Mesenchymal stem cell (in vitro differentiated cells and primary cell): Measurements from ENCODE around the gene IGSF22.

ENCODE experiments used
- DNase-seq: peaks from one replicate; pipeline ENCODE4 v3.0.0-alpha.2; 2013
- H2AFZ ChIP-seq: one replicate; pipeline ENCODE4 v1.6.1; 2013; ENCODE audit warnings: low read depth, mild to moderate bottlenecking, control low read depth, inconsistent platforms, low read length, moderate library complexity
- H2AK5ac ChIP-seq: 2 replicates; pipeline ENCODE4 v1.6.1; 2013; ENCODE audit warnings: low read length, moderate library complexity, mild to moderate bottlenecking, inconsistent platforms; ENCODE audit not compliant: severe bottlenecking
- H2BK120ac ChIP-seq: one replicate; pipeline ENCODE4 v1.6.1; 2013; ENCODE audit warnings: low read depth, mild to moderate bottlenecking, inconsistent platforms, low read length, moderate library complexity
- H2BK12ac ChIP-seq, 2 experiments: one replicate each; pipeline ENCODE4 v1.6.1; 2013; ENCODE audit warnings: inconsistent platforms in 2 of 2, low read length in 2 of 2, mild to moderate bottlenecking in 2 of 2, moderate library complexity in 2 of 2, control low read depth in 1 of 2
- H2BK15ac ChIP-seq: one replicate; pipeline ENCODE4 v1.6.1; 2013; ENCODE audit warnings: mild to moderate bottlenecking, low read depth, inconsistent platforms; ENCODE audit not compliant: poor library complexity, severe bottlenecking
- H2BK5ac ChIP-seq: 2 replicates; pipeline ENCODE4 v1.6.1; 2013; ENCODE audit warnings: low read depth, mild to moderate bottlenecking, low read length, control low read depth, inconsistent platforms; ENCODE audit not compliant: poor library complexity, severe bottlenecking
- H3K14ac ChIP-seq, 2 experiments: one replicate each; pipeline ENCODE4 v1.6.1; 2013; ENCODE audit warnings: inconsistent platforms in 2 of 2, low read length in 2 of 2, control low read depth in 1 of 2, mild to moderate bottlenecking in 1 of 2, moderate library complexity in 1 of 2
- H3K18ac ChIP-seq, 2 experiments: one replicate each; pipeline ENCODE4 v1.6.1; 2013; ENCODE audit warnings: inconsistent platforms in 2 of 2, low read length in 2 of 2, control low read depth in 1 of 2, low read depth in 1 of 2, mild to moderate bottlenecking in 1 of 2
- H3K23ac ChIP-seq, 2 experiments: one replicate each; pipeline ENCODE4 v1.6.1; 2013; ENCODE audit warnings: inconsistent platforms in 2 of 2, low read length in 2 of 2, mild to moderate bottlenecking in 2 of 2, moderate library complexity in 2 of 2, control low read depth in 1 of 2
- H3K27ac ChIP-seq: 2 replicates; pipeline ENCODE4 v1.5.1; 2013; ENCODE audit warnings: mild to moderate bottlenecking, moderate library complexity, low read length, control low read depth, inconsistent platforms; ENCODE audit not compliant: poor library complexity, severe bottlenecking
- H3K27me3 ChIP-seq, 2 experiments: 2 replicates each; pipeline versions ENCODE4 v1.6.1 to v1.7.0; 2013; ENCODE audit warnings: low read length in 2 of 2, mild to moderate bottlenecking in 2 of 2, moderate library complexity in 2 of 2, control low read depth in 1 of 2, inconsistent platforms in 1 of 2; ENCODE audit not compliant: control insufficient read depth in 1 of 2, insufficient read depth in 1 of 2
- H3K36me3 ChIP-seq, 2 experiments: 2 replicates each; pipeline versions ENCODE4 v1.6.1 to v1.7.0; 2013; ENCODE audit warnings: low read length in 2 of 2, control low read depth in 1 of 2, inconsistent platforms in 1 of 2, low read depth in 1 of 2, mild to moderate bottlenecking in 1 of 2; ENCODE audit not compliant: insufficient read depth in 2 of 2, control insufficient read depth in 1 of 2
- H3K4ac ChIP-seq, 2 experiments: one replicate each; pipeline ENCODE4 v1.6.1; 2013; ENCODE audit warnings: inconsistent platforms in 2 of 2, low read length in 2 of 2, mild to moderate bottlenecking in 2 of 2, moderate library complexity in 2 of 2, control low read depth in 1 of 2, low read depth in 1 of 2
- H3K4me1 ChIP-seq: 2 replicates; pipeline ENCODE4 v1.6.1; 2013; ENCODE audit warnings: low read depth, low read length, control low read depth; ENCODE audit not compliant: control insufficient read depth, insufficient read depth
- H3K4me2 ChIP-seq: 2 replicates; pipeline ENCODE4 v1.6.1; 2013; ENCODE audit warnings: low read length, mild to moderate bottlenecking, inconsistent platforms; ENCODE audit not compliant: poor library complexity, severe bottlenecking
- H3K4me3 ChIP-seq, 2 experiments: 2 replicates each; pipeline versions ENCODE4 v1.5.1 to v1.7.0; 2013; ENCODE audit warnings: low read length in 2 of 2, mild to moderate bottlenecking in 2 of 2, control low read depth in 1 of 2, low read depth in 1 of 2; ENCODE audit not compliant: insufficient read depth in 1 of 2
- H3K79me1 ChIP-seq: replicated peaks from 2 replicates; pipeline ENCODE4 v1.6.1; 2013; ENCODE audit warnings: mild to moderate bottlenecking, control low read depth, low read length, inconsistent platforms; ENCODE audit not compliant: poor library complexity, severe bottlenecking
- H3K9ac ChIP-seq: 2 replicates; pipeline ENCODE4 v1.7.0; 2013; ENCODE audit warnings: mild to moderate bottlenecking, low read length, moderate library complexity
- H3K9me3 ChIP-seq: 2 replicates; pipeline ENCODE4 v1.7.0; 2013; ENCODE audit warnings: mild to moderate bottlenecking, low read length; ENCODE audit not compliant: control insufficient read depth
- H4K8ac ChIP-seq: one replicate; pipeline ENCODE4 v1.6.1; 2013; ENCODE audit warnings: inconsistent platforms, mild to moderate bottlenecking, low read length, moderate library complexity
- H4K91ac ChIP-seq: one replicate; pipeline ENCODE4 v1.6.1; 2013; ENCODE audit warnings: mild to moderate bottlenecking, low read length, inconsistent platforms
- WGBS: methylation state at CpG from one replicate; pipeline ENCODE4 v1.1.7; 2013; ENCODE audit warnings: mixed read lengths; 5-methylcytosine and 5-hydroxymethylcytosine counted together

The IGSF22 gene

GRCh38 chr11:18741783-18742182, 15.8 kb upstream of the IGSF22 start:
- Histone ChIP-seq H2AK5ac (no peak overlapping the region), H2BK12ac (no peak overlapping the region), H3K18ac (no peak overlapping the region), H2BK15ac (no peak overlapping the region), H2BK120ac (no peak overlapping the region), H3K79me1 (no peaks in the 10 kb centered on the region), H3K36me3 (no peaks in the 10 kb centered on the region), H3K9ac (no peak overlapping the region), H3K4me3 (no peak overlapping the region), H4K91ac (no peak overlapping the region), H3K23ac (no peak overlapping the region), H3K27me3 (peaks cover 17 to 27% of the 10 kb centered on the region in 2 experiments), H3K4me1 (no peaks in the 10 kb centered on the region), H2BK5ac (no peak overlapping the region), H3K27ac (no peak overlapping the region), H3K9me3 (no peaks in the 10 kb centered on the region), H4K8ac (no peak overlapping the region), H3K4me2 (no peak overlapping the region), H2AFZ (no peak overlapping the region), H3K14ac (no peak overlapping the region), H3K4ac (no peak overlapping the region)
- 96% methylated on average over 3 of the region's 3 CpGs for WGBS
- DNase-seq, result no peak

GRCh38 chr11:18739685-18740084, 13.7 kb upstream of the IGSF22 start:
- 82% methylated on average over 3 of the region's 4 CpGs for WGBS
- Histone ChIP-seq H3K79me1 (no peaks in the 10 kb centered on the region), H3K4me3 (no peak overlapping the region), H2AK5ac (no peak overlapping the region), H3K4me2 (no peak overlapping the region), H3K27ac (no peak overlapping the region), H3K18ac (no peak overlapping the region), H2BK5ac (no peak overlapping the region), H3K4me1 (no peaks in the 10 kb centered on the region), H3K14ac (no peak overlapping the region), H3K36me3 (no peaks in the 10 kb centered on the region), H2BK12ac (no peak overlapping the region), H4K8ac (no peak overlapping the region), H3K4ac (no peak overlapping the region), H3K27me3 (peaks cover 31 to 36% of the 10 kb centered on the region in 2 experiments), H2BK15ac (no peak overlapping the region), H3K9me3 (no peaks in the 10 kb centered on the region), H4K91ac (no peak overlapping the region), H2AFZ (no peak overlapping the region), H2BK120ac (no peak overlapping the region), H3K23ac (no peak overlapping the region), H3K9ac (no peak overlapping the region)
- DNase-seq, result no peak

- no peak for DNase-seq
- H3K4ac ChIP-seq, result no peak overlapping the region
- no peak overlapping the region for H3K9ac ChIP-seq
- no peak overlapping the region for H4K91ac ChIP-seq
- H3K9me3 ChIP-seq, result no peaks in the 10 kb centered on the region
- no peak overlapping the region for H2BK15ac ChIP-seq
- no peak overlapping the region for H3K4me2 ChIP-seq
- WGBS, result 93% methylated on average over 8 of the region's 8 CpGs
- H2BK12ac ChIP-seq, result no peak overlapping the region
- no peaks in the 10 kb centered on the region for H3K36me3 ChIP-seq
- H2AK5ac ChIP-seq, result no peak overlapping the region
- no peak overlapping the region for H3K4me3 ChIP-seq
- H3K27me3 ChIP-seq, result peaks cover 29 to 35% of the 10 kb centered on the region in 2 experiments
- no peak overlapping the region for H4K8ac ChIP-seq
- no peaks in the 10 kb centered on the region for H3K4me1 ChIP-seq
- no peak overlapping the region for H2BK120ac ChIP-seq
- H2AFZ ChIP-seq, result no peak overlapping the region
- H3K27ac ChIP-seq, result no peak overlapping the region
- H2BK5ac ChIP-seq, result no peak overlapping the region
- H3K23ac ChIP-seq, result no peak overlapping the region
- H3K79me1 ChIP-seq, result no peaks in the 10 kb centered on the region
- H3K14ac ChIP-seq, result no peak overlapping the region
- no peak overlapping the region for H3K18ac ChIP-seq
These were observed 11.7 kb upstream of the IGSF22 start for GRCh38 chr11:18737642-18738041.

GRCh38 chr11:18736590-18737148, 10.7 kb upstream of the IGSF22 start:
- Histone ChIP-seq H3K27ac (no peak overlapping the region), H4K8ac (no peak overlapping the region), H2BK12ac (no peak overlapping the region), H3K4me2 (no peak overlapping the region), H2AK5ac (no peak overlapping the region), H4K91ac (no peak overlapping the region), H3K4me1 (no peaks in the 10 kb centered on the region), H3K4me3 (peak overlapping the region in 1 of 2 experiments; percentile 11), H3K9me3 (no peaks in the 10 kb centered on the region), H3K79me1 (no peaks in the 10 kb centered on the region), H3K27me3 (peaks cover 29 to 35% of the 10 kb centered on the region in 2 experiments), H2BK15ac (no peak overlapping the region), H3K14ac (no peak overlapping the region), H2AFZ (no peak overlapping the region), H3K4ac (no peak overlapping the region), H3K9ac (no peak overlapping the region), H3K36me3 (no peaks in the 10 kb centered on the region), H2BK5ac (no peak overlapping the region), H2BK120ac (no peak overlapping the region), H3K23ac (no peak overlapping the region), H3K18ac (no peak overlapping the region)
- 81% methylated on average over 8 of the region's 10 CpGs for WGBS
- no peak for DNase-seq
